ENCODE data around the gene GPBP1L1.
A peak's percentile ranks its signal among the peaks of the same experiment; 100 is the strongest.
"Not testable (repeated sequence)": the region's sequence is repeated elsewhere in the genome, so short reads cannot be mapped to it uniquely, and the experiment has no call there.

Gene GPBP1L1

DNA sequence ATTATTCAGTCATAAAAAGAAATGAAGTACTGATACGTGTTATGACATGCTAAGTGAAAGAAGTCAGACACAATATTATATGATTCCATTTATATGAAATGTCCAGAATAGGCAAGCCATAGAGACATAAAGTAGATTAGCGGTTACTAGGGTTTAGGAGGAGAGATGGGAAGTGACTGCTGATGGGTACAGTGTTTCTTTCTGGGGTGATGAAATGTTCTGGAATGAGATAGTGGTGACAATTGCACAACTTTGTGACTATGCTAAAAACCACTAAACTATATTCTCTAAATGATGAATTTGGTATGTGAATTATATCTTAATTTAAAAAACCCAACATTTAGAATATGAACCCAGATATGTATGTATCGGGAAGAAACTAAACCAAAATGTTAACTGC, 36.5 kb upstream of the GPBP1L1 start:
- no peaks in the 10 kb centered on the region for H3K27me3 Mint-ChIP-seq (ENCODE audit: low read depth)
- H3K9me3 Mint-ChIP-seq: no peaks in the 10 kb centered on the region
- no peak overlapping the region for H3K27ac Mint-ChIP-seq
- no peak overlapping the region for H3K4me3 Mint-ChIP-seq
- H3K36me3 Mint-ChIP-seq (ENCODE audit: low read depth): peaks cover 31% of the 10 kb centered on the region
- H3K4me1 Mint-ChIP-seq: no peaks in the 10 kb centered on the region
- TF ChIP-seq, protein P1, sequence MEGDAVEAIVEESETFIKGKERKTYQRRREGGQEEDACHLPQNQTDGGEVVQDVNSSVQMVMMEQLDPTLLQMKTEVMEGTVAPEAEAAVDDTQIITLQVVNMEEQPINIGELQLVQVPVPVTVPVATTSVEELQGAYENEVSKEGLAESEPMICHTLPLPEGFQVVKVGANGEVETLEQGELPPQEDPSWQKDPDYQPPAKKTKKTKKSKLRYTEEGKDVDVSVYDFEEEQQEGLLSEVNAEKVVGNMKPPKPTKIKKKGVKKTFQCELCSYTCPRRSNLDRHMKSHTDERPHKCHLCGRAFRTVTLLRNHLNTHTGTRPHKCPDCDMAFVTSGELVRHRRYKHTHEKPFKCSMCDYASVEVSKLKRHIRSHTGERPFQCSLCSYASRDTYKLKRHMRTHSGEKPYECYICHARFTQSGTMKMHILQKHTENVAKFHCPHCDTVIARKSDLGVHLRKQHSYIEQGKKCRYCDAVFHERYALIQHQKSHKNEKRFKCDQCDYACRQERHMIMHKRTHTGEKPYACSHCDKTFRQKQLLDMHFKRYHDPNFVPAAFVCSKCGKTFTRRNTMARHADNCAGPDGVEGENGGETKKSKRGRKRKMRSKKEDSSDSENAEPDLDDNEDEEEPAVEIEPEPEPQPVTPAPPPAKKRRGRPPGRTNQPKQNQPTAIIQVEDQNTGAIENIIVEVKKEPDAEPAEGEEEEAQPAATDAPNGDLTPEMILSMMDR (IDR thresholded peaks at IDR 0.05; ENCODE audit: unreplicated experiment in 3 of 3): no peak

DNA sequence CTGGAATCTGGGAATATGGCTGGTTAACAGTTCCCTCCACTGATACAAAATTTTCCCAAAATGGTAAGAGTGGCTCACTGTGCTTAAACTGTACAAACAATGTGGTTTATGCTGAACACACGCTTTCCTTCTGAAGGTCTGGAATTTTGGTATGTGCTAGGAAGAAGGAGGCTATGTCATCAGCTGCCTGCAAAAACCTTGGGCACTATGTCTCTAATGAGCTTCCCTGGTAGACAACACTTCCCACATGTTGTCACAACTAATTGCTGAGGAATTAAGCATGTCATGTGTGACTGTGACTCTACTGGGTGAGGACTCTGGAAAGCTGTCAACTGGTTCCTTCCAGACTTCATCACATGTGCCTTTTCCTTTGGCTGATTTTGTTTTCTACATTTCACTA, 34.9 kb upstream of the GPBP1L1 start:
- no peaks in the 10 kb centered on the region for H3K9me3 Mint-ChIP-seq
- no peaks in the 10 kb centered on the region for H3K4me1 Mint-ChIP-seq
- peaks cover 19% of the 10 kb centered on the region for H3K36me3 Mint-ChIP-seq (ENCODE audit: low read depth)
- TF ChIP-seq, protein P1 (IDR thresholded peaks at IDR 0.05; ENCODE audit: unreplicated experiment in 3 of 3): no peak
- peak overlapping the region in 1 of 3 experiments; percentile 80 for H3K27ac Mint-ChIP-seq
- H3K27me3 Mint-ChIP-seq (ENCODE audit: low read depth): no peaks in the 10 kb centered on the region
- no peak overlapping the region for H3K4me3 Mint-ChIP-seq

DNA sequence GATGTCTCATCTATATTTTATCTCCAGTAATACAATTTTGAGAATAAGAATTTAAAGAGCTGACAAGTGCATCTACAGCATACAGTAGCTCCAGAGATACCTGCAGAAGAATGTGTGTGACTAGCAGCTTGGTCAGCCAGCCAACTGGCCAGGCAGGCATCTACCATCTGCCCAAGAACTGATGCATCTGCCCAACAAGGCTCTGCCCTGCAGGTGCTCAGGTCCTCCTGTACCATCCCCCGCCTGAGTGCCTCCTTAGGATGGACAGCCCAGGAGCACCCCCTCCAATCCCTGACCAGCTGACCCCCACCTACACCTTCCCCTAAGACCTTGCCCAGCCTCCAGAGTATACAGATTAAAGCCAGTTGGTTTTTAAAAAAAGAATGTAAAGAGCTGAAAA, 32.0 kb upstream of the GPBP1L1 start:
- H3K27ac Mint-ChIP-seq: no peak overlapping the region
- no peaks in the 10 kb centered on the region for H3K4me1 Mint-ChIP-seq
- H3K36me3 Mint-ChIP-seq (ENCODE audit: low read depth): peaks cover 33% of the 10 kb centered on the region
- no peaks in the 10 kb centered on the region for H3K27me3 Mint-ChIP-seq (ENCODE audit: low read depth)
- H3K9me3 Mint-ChIP-seq: no peaks in the 10 kb centered on the region
- no peak overlapping the region for H3K4me3 Mint-ChIP-seq
- TF ChIP-seq, protein P1 (IDR thresholded peaks at IDR 0.05; ENCODE audit: unreplicated experiment in 3 of 3): no peak

DNA sequence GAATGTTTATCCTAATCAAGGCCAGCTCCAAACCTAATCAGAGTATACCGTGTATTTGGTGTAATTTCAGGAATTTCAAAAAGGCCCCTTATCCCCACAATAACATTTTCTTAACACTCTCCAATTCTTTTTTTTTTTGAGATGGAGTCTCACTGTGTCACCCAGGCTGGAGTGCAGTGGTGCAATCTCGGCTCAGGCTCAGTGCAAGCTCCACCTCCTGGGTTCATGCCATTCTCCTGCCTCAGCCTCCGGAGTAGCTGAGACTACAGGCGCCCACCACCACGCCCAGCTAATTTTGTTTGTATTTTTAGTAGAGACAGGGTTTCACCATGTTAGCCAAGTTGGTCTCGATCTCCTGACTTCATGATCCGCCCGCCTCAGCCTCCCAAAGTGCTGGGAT, 31.1 kb upstream of the GPBP1L1 start:
- H3K4me3 Mint-ChIP-seq; H3K4me1 Mint-ChIP-seq; H3K27ac Mint-ChIP-seq; H3K9me3 Mint-ChIP-seq; H3K27me3 Mint-ChIP-seq (ENCODE audit: low read depth): not testable (repeated sequence)
- peaks cover 27% of the 10 kb centered on the region for H3K36me3 Mint-ChIP-seq (ENCODE audit: low read depth)

DNA sequence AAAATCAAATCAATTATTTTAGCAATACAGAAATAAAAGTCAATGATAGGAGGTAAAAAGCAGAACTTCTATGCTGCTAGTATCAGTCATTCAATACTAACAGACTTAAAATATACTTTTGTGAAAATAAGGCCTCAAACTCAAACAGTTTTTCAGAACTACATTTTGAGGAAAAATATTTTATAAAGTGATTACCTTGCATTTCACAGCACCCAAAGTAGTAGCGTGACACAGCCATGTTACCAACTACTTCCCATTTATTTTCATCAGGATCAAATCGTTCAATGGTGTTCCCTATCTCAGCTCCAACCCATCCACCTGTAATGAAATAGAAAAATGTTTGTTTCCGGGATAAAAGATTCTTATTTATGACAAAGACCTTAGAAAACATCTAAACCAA, 30.4 kb upstream of the GPBP1L1 start:
- Mint-ChIP-seq H3K9me3 (no peaks in the 10 kb centered on the region), H3K4me1 (no peaks in the 10 kb centered on the region), H3K27ac (no peak overlapping the region), H3K27me3 (ENCODE audit: low read depth) (no peaks in the 10 kb centered on the region), H3K36me3 (ENCODE audit: low read depth) (peaks cover 31% of the 10 kb centered on the region), H3K4me3 (no peak overlapping the region)
- TF ChIP-seq, protein P1 (IDR thresholded peaks at IDR 0.05; ENCODE audit: unreplicated experiment in 3 of 3): no peak

DNA sequence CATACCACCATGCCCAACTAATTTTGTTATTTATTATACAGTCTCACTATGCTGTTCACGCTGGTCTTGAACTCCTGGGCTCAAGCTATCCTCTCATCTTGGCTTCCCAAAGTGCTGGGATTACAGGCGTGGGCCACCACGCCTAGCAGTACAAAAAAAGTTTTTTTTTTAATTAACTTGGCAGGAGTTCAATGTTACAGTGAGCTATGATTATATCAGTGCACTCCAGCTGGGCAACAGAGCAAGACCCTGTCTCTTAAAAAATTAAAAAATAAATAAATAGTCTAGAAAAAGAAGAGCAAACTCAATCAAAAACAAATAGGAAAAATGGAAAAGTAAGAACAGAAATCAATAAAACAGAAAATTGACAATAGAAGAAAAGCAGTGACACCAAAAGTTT, 27.4 kb upstream of the GPBP1L1 start:
- TF ChIP-seq, protein P1 (IDR thresholded peaks at IDR 0.05; ENCODE audit: unreplicated experiment in 3 of 3): no peak
- no peaks in the 10 kb centered on the region for H3K4me1 Mint-ChIP-seq
- no peak overlapping the region for H3K27ac Mint-ChIP-seq
- H3K4me3 Mint-ChIP-seq: no peak overlapping the region
- H3K36me3 Mint-ChIP-seq (ENCODE audit: low read depth): peaks cover 41% of the 10 kb centered on the region
- no peaks in the 10 kb centered on the region for H3K27me3 Mint-ChIP-seq (ENCODE audit: low read depth)
- H3K9me3 Mint-ChIP-seq: no peaks in the 10 kb centered on the region
